Sciatic nerve (tissue), 2 donors: Measurements from ENCODE around the gene P4HTM. TPM values are rescaled to one million over a fixed set of nuclear protein-coding genes. Genes with fewer than 3 reads are reported as not detected.

Experiments
- ATAC-seq: fragments of 200-7000 bp; cut with Tn5 transposase; one replicate; pipeline ENCODE4 v1.9.1; 2020; ENCODE audit warnings: mild to moderate bottlenecking, moderate library complexity
- DNase-seq: peaks from one replicate; pipeline ENCODE4 v3.0.0-alpha.2; 2020; ENCODE audit warnings: low spot score
- intact Hi-C: fragments of 100-400 bp; cut with DNase I; formaldehyde crosslinking; loops from one replicate; pipeline ENCODE4 v1.14.2; 2022
- total RNA-seq: library from RNA; stranded (reverse); fragmentation: NEBNext Ultra II Directional; extraction: Animal tissue kit (Norgen Biotek cat#: 25700); gene quantifications from one replicate; pipeline ENCODE4 v1.2.1, GENCODE V29; 2021
- donor health status: DM: no; HTN: no; CAD: no.
- donor health status: DM: no; HTN: no; CAD: no.

Gene P4HTM
- total RNA-seq, 1 donor from 2014 or later, result 40.1 TPM

- ATAC-seq (no peak), DNase-seq (no peak)
- intact Hi-C loops, result no loop called here
These were observed 7.4 kb upstream of the P4HTM start for GRCh38 chr3:48982686-48983085.

- DNase-seq, result no peak
- intact Hi-C loops, result no loop called here
- ATAC-seq, result no peak
These were observed 6.9 kb upstream of the P4HTM start for GRCh38 chr3:48983096-48983495.

- intact Hi-C loops, result no loop called here
- ATAC-seq (no peak), DNase-seq (no peak)
These were observed 5.4 kb upstream of the P4HTM start for GRCh38 chr3:48984663-48985062.

GRCh38 chr3:48985831-48986376 lies 4.1 kb upstream of the P4HTM start:
- DNase-seq (no peak), ATAC-seq (no peak)
- intact Hi-C loops, result no loop called here

GRCh38 chr3:48989126-48989795 lies 780 bp upstream of the P4HTM start:
- ATAC-seq (peak; percentile 6), DNase-seq (no peak)

GRCh38 chr3:48990636-48991469 lies 812 bp downstream of the P4HTM start:
- ATAC-seq, result no peak
- intact Hi-C loops, result no loop called here

More at GRCh38 chr3:48989126-48989795, 780 bp upstream of the P4HTM start:
- intact Hi-C loops, result no loop called here

GRCh38 chr3:48991851-48992545 lies 2.0 kb downstream of the P4HTM start:
- intact Hi-C loops, result no loop called here
- no peak for ATAC-seq
- DNase-seq, result no peak

More at GRCh38 chr3:48990636-48991469, 812 bp downstream of the P4HTM start:
- DNase-seq, result no peak

GRCh38 chr3:48993834-48994233 lies 3.8 kb downstream of the P4HTM start:
- intact Hi-C loops, result no loop called here
- DNase-seq (no peak), ATAC-seq (no peak)

- intact Hi-C loops, result no loop called here
- DNase-seq (no peak), ATAC-seq (no peak)
These were observed 6.6 kb downstream of the P4HTM start for GRCh38 chr3:48996640-48997039.

- intact Hi-C loops, result no loop called here
- no peak for DNase-seq
- no peak for ATAC-seq
These were observed 7.1 kb downstream of the P4HTM start for GRCh38 chr3:48997102-48997635.

- no peak for ATAC-seq
These were observed 7.9 kb downstream of the P4HTM start for GRCh38 chr3:48997714-48998637.

GRCh38 chr3:48999085-48999858 lies 9.2 kb downstream of the P4HTM start:
- DNase-seq, result no peak
- intact Hi-C loops, result no loop called here
- ATAC-seq, result no peak

More at GRCh38 chr3:48997714-48998637, 7.9 kb downstream of the P4HTM start:
- intact Hi-C loops, result no loop called here
- no peak for DNase-seq

GRCh38 chr3:49001155-49001554 lies 11.1 kb downstream of the P4HTM start:
- intact Hi-C loops, result no loop called here
- DNase-seq, result no peak

GRCh38 chr3:49004352-49005302 lies 14.6 kb downstream of the P4HTM start:
- intact Hi-C loops, result no loop called here
- DNase-seq (no peak), ATAC-seq (no peak)

More at GRCh38 chr3:49001155-49001554, 11.1 kb downstream of the P4HTM start:
- no peak for ATAC-seq

- no peak for ATAC-seq
- intact Hi-C loops, result no loop called here
These were observed 15.3 kb downstream of the P4HTM start for GRCh38 chr3:49005303-49005680.

GRCh38 chr3:49005998-49006397 lies 16.0 kb downstream of the P4HTM start:
- DNase-seq (no peak), ATAC-seq (no peak)
- intact Hi-C loops, result no loop called here

More at GRCh38 chr3:49005303-49005680, 15.3 kb downstream of the P4HTM start:
- no peak for DNase-seq
